ENCODE measurements around the gene EEF1G. TPM values are rescaled to one million over a fixed set of nuclear protein-coding genes. Genes with fewer than 3 reads are reported as not detected.

EEF1G gene
- total and polyA plus RNA-seq, 2 of the 13 experiments (the other 11 are each of a cell fraction or from before 2014, with no cell fraction given) = 1,787 to 2,144 TPM

DNA sequence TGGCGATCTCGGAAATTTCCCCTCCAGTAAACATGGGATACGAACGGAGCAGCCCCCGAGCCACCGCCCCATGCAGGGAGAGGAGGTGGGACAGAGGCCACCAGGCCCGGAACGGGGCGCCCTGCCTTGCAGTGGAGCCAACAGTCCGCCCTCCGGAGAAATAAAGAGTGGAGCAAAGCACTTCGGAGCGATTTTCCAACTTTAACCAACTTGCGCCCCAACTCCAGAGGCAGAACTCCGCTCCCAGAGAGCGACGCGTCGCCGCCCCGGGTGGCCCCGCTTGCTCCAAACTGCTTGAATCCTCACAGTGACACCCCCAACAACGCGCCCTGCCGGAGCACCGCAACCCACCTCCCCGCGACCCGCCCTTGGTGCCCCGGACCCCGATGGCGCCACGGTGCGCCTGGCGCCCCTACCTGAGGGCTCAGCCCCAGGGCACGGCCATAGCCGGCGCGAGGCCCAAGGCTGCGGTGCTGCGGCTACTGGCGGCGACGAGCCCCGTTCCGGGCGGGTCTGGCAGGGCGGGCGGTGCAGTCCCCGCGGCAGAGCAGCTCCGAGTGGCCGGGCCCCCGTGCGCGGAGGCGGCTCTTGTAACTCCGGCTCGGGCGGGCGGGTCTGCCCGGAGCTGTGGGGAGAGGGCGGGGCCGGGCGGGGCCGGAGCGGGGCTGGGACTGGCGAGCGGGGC is 27.3 kb downstream of the EEF1G start, which contains the start of gene AHNAK (continued):
- TF ChIP-seq, protein P1, sequence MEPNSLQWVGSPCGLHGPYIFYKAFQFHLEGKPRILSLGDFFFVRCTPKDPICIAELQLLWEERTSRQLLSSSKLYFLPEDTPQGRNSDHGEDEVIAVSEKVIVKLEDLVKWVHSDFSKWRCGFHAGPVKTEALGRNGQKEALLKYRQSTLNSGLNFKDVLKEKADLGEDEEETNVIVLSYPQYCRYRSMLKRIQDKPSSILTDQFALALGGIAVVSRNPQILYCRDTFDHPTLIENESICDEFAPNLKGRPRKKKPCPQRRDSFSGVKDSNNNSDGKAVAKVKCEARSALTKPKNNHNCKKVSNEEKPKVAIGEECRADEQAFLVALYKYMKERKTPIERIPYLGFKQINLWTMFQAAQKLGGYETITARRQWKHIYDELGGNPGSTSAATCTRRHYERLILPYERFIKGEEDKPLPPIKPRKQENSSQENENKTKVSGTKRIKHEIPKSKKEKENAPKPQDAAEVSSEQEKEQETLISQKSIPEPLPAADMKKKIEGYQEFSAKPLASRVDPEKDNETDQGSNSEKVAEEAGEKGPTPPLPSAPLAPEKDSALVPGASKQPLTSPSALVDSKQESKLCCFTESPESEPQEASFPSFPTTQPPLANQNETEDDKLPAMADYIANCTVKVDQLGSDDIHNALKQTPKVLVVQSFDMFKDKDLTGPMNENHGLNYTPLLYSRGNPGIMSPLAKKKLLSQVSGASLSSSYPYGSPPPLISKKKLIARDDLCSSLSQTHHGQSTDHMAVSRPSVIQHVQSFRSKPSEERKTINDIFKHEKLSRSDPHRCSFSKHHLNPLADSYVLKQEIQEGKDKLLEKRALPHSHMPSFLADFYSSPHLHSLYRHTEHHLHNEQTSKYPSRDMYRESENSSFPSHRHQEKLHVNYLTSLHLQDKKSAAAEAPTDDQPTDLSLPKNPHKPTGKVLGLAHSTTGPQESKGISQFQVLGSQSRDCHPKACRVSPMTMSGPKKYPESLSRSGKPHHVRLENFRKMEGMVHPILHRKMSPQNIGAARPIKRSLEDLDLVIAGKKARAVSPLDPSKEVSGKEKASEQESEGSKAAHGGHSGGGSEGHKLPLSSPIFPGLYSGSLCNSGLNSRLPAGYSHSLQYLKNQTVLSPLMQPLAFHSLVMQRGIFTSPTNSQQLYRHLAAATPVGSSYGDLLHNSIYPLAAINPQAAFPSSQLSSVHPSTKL (CRISPR knock-in tag; IDR thresholded peaks at IDR 0.05) = no peak
- TF ChIP-seq ZFY (CRISPR knock-in tag; IDR thresholded peaks at IDR 0.05) (peak; percentile 68), ZNF224 (CRISPR knock-in tag; IDR thresholded peaks at IDR 0.05) (no peak), SCMH1 (CRISPR knock-in tag; IDR thresholded peaks at IDR 0.05; ENCODE audit: borderline replicate concordance) (no peak), ZNF232 (CRISPR knock-in tag; IDR thresholded peaks at IDR 0.05; ENCODE audit: borderline replicate concordance) (no peak; the same call in 1 of the 2 replicates), ZNF629 (CRISPR knock-in tag; conservative IDR thresholded peaks at IDR 0.05) (no peak), RFX1 (IDR thresholded peaks at IDR 0.05) (no peak), TMF1 (CRISPR knock-in tag; IDR thresholded peaks at IDR 0.05; ENCODE audit: low read depth) (no peak), ZNF530 (CRISPR knock-in tag; IDR thresholded peaks at IDR 0.05; ENCODE audit: low read depth) (no peak), SNRNP70 (IDR thresholded peaks at IDR 0.05; ENCODE audit: low read depth, low read length) (no peak), ZNF251 (CRISPR knock-in tag; IDR thresholded peaks at IDR 0.05) (no peak), MTA1 (CRISPR knock-in tag; IDR thresholded peaks at IDR 0.05; ENCODE audit: borderline replicate concordance) (no peak), FOXA3 (CRISPR knock-in tag; IDR thresholded peaks at IDR 0.05) (no peak), ZNF235 (CRISPR knock-in tag; IDR thresholded peaks at IDR 0.05; ENCODE audit: borderline replicate concordance) (no peak), TBP (CRISPR knock-in tag; IDR thresholded peaks at IDR 0.05) (no peak)
- TF ChIP-seq, protein P2, sequence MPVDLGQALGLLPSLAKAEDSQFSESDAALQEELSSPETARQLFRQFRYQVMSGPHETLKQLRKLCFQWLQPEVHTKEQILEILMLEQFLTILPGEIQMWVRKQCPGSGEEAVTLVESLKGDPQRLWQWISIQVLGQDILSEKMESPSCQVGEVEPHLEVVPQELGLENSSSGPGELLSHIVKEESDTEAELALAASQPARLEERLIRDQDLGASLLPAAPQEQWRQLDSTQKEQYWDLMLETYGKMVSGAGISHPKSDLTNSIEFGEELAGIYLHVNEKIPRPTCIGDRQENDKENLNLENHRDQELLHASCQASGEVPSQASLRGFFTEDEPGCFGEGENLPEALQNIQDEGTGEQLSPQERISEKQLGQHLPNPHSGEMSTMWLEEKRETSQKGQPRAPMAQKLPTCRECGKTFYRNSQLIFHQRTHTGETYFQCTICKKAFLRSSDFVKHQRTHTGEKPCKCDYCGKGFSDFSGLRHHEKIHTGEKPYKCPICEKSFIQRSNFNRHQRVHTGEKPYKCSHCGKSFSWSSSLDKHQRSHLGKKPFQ (CRISPR knock-in tag; IDR thresholded peaks at IDR 0.05; ENCODE audit: insufficient replicate concordance) = no peak
- TF ChIP-seq, protein P3, sequence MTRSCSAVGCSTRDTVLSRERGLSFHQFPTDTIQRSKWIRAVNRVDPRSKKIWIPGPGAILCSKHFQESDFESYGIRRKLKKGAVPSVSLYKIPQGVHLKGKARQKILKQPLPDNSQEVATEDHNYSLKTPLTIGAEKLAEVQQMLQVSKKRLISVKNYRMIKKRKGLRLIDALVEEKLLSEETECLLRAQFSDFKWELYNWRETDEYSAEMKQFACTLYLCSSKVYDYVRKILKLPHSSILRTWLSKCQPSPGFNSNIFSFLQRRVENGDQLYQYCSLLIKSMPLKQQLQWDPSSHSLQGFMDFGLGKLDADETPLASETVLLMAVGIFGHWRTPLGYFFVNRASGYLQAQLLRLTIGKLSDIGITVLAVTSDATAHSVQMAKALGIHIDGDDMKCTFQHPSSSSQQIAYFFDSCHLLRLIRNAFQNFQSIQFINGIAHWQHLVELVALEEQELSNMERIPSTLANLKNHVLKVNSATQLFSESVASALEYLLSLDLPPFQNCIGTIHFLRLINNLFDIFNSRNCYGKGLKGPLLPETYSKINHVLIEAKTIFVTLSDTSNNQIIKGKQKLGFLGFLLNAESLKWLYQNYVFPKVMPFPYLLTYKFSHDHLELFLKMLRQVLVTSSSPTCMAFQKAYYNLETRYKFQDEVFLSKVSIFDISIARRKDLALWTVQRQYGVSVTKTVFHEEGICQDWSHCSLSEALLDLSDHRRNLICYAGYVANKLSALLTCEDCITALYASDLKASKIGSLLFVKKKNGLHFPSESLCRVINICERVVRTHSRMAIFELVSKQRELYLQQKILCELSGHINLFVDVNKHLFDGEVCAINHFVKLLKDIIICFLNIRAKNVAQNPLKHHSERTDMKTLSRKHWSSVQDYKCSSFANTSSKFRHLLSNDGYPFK (CRISPR knock-in tag; IDR thresholded peaks at IDR 0.05; ENCODE audit: borderline replicate concordance) = no peak
- TF ChIP-seq, protein P4, sequence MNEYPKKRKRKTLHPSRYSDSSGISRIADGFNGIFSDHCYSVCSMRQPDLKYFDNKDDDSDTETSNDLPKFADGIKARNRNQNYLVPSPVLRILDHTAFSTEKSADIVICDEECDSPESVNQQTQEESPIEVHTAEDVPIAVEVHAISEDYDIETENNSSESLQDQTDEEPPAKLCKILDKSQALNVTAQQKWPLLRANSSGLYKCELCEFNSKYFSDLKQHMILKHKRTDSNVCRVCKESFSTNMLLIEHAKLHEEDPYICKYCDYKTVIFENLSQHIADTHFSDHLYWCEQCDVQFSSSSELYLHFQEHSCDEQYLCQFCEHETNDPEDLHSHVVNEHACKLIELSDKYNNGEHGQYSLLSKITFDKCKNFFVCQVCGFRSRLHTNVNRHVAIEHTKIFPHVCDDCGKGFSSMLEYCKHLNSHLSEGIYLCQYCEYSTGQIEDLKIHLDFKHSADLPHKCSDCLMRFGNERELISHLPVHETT (CRISPR knock-in tag; conservative IDR thresholded peaks at IDR 0.05) = no peak

Measured in HepG2 (cell line).